Smooth muscle cell (in vitro differentiated cells): Measurements from ENCODE around the gene SCYGR7. TPM values are rescaled to one million over a fixed set of nuclear protein-coding genes. Genes with fewer than 3 reads are reported as not detected.

Experiments
- DNase-seq: peaks from one replicate; lab custom pipeline; 2025; ENCODE audit not compliant: unreplicated experiment; lab: John Stamatoyannopoulos, UW
- H2AFZ ChIP-seq: fragments of 200-600 bp; sonication (generic); 2 replicates; pipeline ENCODE4 v1.6.0; 2016; ENCODE audit warnings: antibody characterized with exemption, low read depth, mild to moderate bottlenecking
- H3F3A ChIP-seq: fragments of 200-600 bp; sonication (generic); 2 replicates; pipeline ENCODE4 v1.6.0; 2017; ENCODE audit warnings: antibody characterized with exemption, low read depth
- H3K27ac ChIP-seq: fragments of 200-600 bp; sonication (generic); 2 replicates; pipeline ENCODE4 v1.5.1; 2016; ENCODE audit warnings: low read depth, mild to moderate bottlenecking
- H3K27me3 ChIP-seq: fragments of 200-600 bp; sonication (generic); 2 replicates; pipeline ENCODE4 v1.6.1; 2016; ENCODE audit warnings: low read depth, mild to moderate bottlenecking
- H3K36me3 ChIP-seq: fragments of 200-600 bp; sonication (generic); 2 replicates; pipeline ENCODE4 v1.5.1; 2016; ENCODE audit warnings: low read depth
- H3K4me1 ChIP-seq: fragments of 200-600 bp; sonication (generic); 2 replicates; pipeline ENCODE4 v1.5.1; 2016; ENCODE audit warnings: low read depth
- H3K4me2 ChIP-seq: fragments of 200-600 bp; sonication (generic); 2 replicates; pipeline ENCODE4 v1.6.0; 2016; ENCODE audit warnings: mild to moderate bottlenecking
- H3K4me3 ChIP-seq: fragments of 200-600 bp; sonication (generic); 2 replicates; pipeline ENCODE4 v1.5.1; 2016; ENCODE audit warnings: mild to moderate bottlenecking
- H3K79me2 ChIP-seq: fragments of 200-600 bp; sonication (generic); 2 replicates; pipeline ENCODE4 v1.6.0; 2016; ENCODE audit warnings: low read depth, mild to moderate bottlenecking
- H3K9ac ChIP-seq: fragments of 200-600 bp; sonication (generic); 2 replicates; pipeline ENCODE4 v1.6.0; 2016; ENCODE audit warnings: low read depth
- H3K9me3 ChIP-seq: fragments of 200-600 bp; sonication (generic); replicated peaks from 2 replicates; pipeline ENCODE4 v1.5.1; 2016; ENCODE audit warnings: low read depth
- H4K20me1 ChIP-seq: fragments of 200-600 bp; sonication (generic); 2 replicates; pipeline ENCODE4 v1.6.0; 2016; ENCODE audit warnings: low read depth
- WGBS: methylation state at CpG from one replicate; pipeline ENCODE4 v1.1.7; 2016; ENCODE audit warnings: low lambda C conversion rate; 5-methylcytosine and 5-hydroxymethylcytosine counted together
- polyA plus RNA-seq: library from polyadenylated mRNA; unstranded; fragments of >200 nt; fragmentation: Nextera tagmentation; extraction: Ambion mirVana; gene quantifications from 2 replicates; pipeline ENCODE4 v1.2.1, GENCODE V29; 2016
- total RNA-seq: library from RNA; depleted of rRNA; stranded (reverse); fragments of >200 nt; gene quantifications from 2 replicates; pipeline ENCODE4 v1.2.3, GENCODE V29; 2014
- TF ChIP-seq, protein P1 (sequence below): fragments of 200-600 bp; sonication (generic); IDR thresholded peaks from 2 replicates; pipeline ENCODE4 v1.5.1; 2017; ENCODE audit warnings: borderline replicate concordance, mild to moderate bottlenecking, antibody characterized with exemption; ENCODE audit not compliant: insufficient read depth, poor library complexity, severe bottlenecking

SCYGR7 gene, protein sequence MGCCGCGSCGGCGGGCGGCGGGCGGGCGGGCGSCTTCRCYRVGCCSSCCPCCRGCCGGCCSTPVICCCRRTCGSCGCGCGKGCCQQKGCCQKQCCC
- total RNA-seq (not detected in 2 replicates), polyA plus RNA-seq (not detected in 2 replicates)

DNA sequence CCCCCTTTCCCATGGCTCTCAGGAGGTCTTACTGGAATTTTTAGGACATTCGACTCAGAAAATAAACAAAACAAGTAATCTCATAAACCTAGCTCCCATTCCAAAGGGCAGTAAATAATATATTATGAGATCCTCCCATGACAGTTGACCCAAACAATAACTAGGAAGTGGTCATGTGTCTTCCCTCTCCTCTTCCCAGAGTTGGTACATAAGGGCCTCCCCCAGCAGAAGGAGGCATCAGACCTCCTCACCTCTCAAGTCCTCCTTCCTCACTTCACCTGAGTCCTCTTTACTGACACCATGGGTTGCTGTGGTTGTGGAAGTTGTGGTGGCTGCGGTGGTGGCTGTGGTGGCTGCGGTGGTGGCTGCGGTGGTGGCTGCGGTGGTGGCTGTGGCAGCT, at the start of gene SCYGR7:
Gene SCYGR7, plus strand, starts transcription at position 301 of the 400 bp plus-strand sequence. Its CDS starts 0 bp downstream, at position 301.
- Histone ChIP-seq H3K9me3 (no peaks in the 10 kb centered on the region), H3K27me3 (no peaks in the 10 kb centered on the region), H3F3A (no peaks in the 10 kb centered on the region), H3K36me3 (no peaks in the 10 kb centered on the region), H4K20me1 (no peaks in the 10 kb centered on the region), H3K4me3 (no peak within 1 kb of the TSS), H3K4me2 (no peak within 1 kb of the TSS), H2AFZ (no peak within 1 kb of the TSS), H3K4me1 (no peaks in the 10 kb centered on the region), H3K79me2 (no peaks in the 10 kb centered on the region), H3K9ac (no peak within 1 kb of the TSS), H3K27ac (no peak within 1 kb of the TSS)
- WGBS = 92% methylated on average over 5 of the region's 5 CpGs
- TF ChIP-seq, protein P1, sequence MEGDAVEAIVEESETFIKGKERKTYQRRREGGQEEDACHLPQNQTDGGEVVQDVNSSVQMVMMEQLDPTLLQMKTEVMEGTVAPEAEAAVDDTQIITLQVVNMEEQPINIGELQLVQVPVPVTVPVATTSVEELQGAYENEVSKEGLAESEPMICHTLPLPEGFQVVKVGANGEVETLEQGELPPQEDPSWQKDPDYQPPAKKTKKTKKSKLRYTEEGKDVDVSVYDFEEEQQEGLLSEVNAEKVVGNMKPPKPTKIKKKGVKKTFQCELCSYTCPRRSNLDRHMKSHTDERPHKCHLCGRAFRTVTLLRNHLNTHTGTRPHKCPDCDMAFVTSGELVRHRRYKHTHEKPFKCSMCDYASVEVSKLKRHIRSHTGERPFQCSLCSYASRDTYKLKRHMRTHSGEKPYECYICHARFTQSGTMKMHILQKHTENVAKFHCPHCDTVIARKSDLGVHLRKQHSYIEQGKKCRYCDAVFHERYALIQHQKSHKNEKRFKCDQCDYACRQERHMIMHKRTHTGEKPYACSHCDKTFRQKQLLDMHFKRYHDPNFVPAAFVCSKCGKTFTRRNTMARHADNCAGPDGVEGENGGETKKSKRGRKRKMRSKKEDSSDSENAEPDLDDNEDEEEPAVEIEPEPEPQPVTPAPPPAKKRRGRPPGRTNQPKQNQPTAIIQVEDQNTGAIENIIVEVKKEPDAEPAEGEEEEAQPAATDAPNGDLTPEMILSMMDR = no peak
- no peak for DNase-seq

DNA sequence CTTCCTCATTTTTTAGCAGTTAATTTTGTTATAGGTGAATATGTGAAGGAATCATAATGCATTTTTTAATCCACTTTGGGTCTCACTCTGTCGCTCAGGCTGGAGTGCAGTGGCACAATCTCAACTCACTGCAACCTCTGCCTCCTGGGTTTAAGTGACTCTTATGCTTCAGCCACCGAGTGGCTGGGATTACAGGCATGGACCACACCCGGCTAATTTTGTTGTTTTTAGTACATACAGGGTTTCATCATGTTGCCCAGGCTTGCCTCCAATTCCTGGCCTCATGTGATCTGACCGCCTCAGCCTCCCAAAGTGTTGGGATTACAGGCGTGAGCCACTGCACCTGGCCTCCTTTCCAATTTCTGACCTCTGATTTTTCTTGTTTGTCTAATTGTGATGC, 43.9 kb upstream of the SCYGR7 start:
- H3K4me2 ChIP-seq = no peak overlapping the region
- no peak overlapping the region for H3K27ac ChIP-seq
- DNase-seq = no peak
- no peaks in the 10 kb centered on the region for H3K4me1 ChIP-seq
- TF ChIP-seq, protein P1 = no peak
- H3K9ac ChIP-seq = no peak overlapping the region
- H3K79me2 ChIP-seq = no peaks in the 10 kb centered on the region
- no peaks in the 10 kb centered on the region for H3K27me3 ChIP-seq
- no peaks in the 10 kb centered on the region for H4K20me1 ChIP-seq
- 90% methylated on average over 5 of the region's 5 CpGs for WGBS
- H3K9me3 ChIP-seq = no peaks in the 10 kb centered on the region
- H3F3A ChIP-seq = no peaks in the 10 kb centered on the region
- H2AFZ ChIP-seq = no peak overlapping the region
- no peaks in the 10 kb centered on the region for H3K36me3 ChIP-seq
- no peak overlapping the region for H3K4me3 ChIP-seq

DNA sequence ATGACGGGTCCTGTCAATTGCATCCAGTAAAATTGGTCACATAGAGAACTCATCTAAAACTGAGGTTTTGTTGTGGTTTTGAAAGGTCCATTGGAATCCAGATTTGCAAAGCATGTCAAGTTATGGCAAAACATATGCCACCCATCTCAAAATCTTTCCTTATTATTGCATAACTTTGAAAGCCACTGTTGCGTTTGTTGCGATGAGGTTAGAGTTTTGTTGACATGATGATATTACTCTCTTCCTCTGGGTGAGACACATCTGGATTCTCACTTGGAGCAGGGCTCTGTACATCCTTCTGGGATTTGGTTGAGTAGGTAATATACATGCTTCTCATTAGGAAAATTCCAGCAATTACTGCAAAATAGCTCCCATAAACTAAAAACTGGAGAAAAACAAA, 40.9 kb upstream of the SCYGR7 start:
- DNase-seq = no peak

More for the DNA sequence above, 40.9 kb upstream of the SCYGR7 start:
- TF ChIP-seq, protein P1 = no peak
- H3K27me3 ChIP-seq = no peaks in the 10 kb centered on the region
- no peaks in the 10 kb centered on the region for H3F3A ChIP-seq
- no peak overlapping the region for H3K4me2 ChIP-seq
- H3K9ac ChIP-seq = no peak overlapping the region
- no peak overlapping the region for H2AFZ ChIP-seq
- no peak overlapping the region for H3K4me3 ChIP-seq
- WGBS = 97% methylated on average over 3 of the region's 3 CpGs
- H3K36me3 ChIP-seq = no peaks in the 10 kb centered on the region
- no peaks in the 10 kb centered on the region for H4K20me1 ChIP-seq
- no peaks in the 10 kb centered on the region for H3K4me1 ChIP-seq
- no peak overlapping the region for H3K27ac ChIP-seq
- H3K9me3 ChIP-seq = no peaks in the 10 kb centered on the region
- no peaks in the 10 kb centered on the region for H3K79me2 ChIP-seq
